ENCODE results near the gene KRT85.
"Not testable (repeated sequence)": the region's sequence is repeated elsewhere in the genome, so short reads cannot be mapped to it uniquely, and the experiment has no call there.

KRT85 gene

DNA sequence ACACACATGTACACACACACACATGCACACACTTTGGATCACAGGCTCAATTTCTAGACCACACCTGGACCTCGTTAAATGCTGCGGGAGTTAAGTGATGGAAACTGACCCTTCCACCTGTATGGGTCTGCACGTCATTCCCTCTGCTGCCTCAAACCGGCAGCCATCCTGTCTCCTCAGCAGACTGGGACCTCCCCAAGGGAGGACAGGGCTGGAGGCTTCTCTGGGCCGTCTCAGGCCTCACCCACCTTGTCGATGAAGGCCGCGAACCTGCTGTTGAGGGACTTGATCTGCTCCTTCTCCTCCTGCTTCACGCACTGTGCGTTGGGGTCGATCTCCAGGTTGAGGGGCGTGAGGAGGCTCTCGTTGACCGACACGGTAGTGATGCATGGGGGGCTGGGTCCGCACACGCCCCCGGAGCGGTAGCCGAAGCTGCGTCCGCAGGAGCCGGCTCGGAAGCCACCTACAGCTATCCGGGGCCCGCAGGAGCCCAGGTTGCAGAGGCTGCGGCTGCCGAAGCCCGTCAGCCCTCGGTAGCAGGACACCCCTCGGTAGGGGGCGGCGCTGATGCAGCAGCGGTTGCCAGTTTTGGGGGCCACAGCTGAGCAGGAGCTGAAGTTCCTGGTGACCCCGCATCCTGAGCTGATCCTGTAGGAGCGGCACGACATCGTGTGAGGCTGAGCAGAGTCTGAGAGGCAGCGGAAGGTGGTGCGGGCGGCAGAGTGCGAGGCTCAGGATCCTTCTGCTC, at the start of gene KRT85:
TSS of gene KRT85 (minus strand) at position 744 of the 748 bp plus-strand sequence. CDS start at position 668, 76 bp downstream.
- in situ Hi-C loops (cut with HindIII; ENCODE audit: low pct_unique_long_range_greater_than_20kb, low sequenced_read_pairs), result no loop called here

DNA sequence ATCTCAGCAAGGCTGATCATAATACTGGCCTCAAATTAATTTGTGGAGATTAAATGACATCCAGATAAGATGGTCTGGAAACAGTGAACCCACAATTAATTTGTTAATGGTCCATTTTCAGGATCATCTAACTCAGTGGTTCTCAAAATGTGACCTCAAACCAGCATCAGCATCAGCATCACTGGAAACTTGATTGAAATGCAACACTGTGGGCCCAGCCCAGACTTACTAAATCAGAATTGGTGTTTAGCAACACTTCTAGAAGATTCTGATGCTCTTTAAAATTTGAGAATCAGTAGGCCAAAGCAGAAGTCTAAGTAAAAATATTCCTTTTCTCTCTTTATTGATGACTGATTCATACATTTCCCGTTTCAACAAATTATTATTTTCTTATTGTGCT, 49.5 kb upstream of the KRT85 start:
- in situ Hi-C loops (cut with HindIII; ENCODE audit: low pct_unique_long_range_greater_than_20kb, low sequenced_read_pairs), result no loop called here
- no peak for DNase-seq (ENCODE audit: low read depth in 1 of 2, low spot score in 1 of 2)
- no peak for TF ChIP-seq JUND (IDR thresholded peaks at IDR 0.05; ENCODE audit: low read depth)

More for the DNA sequence above, at the start of gene KRT85:
- TF ChIP-seq JUND (IDR thresholded peaks at IDR 0.05; ENCODE audit: low read depth), result no peak
- no peak for DNase-seq (ENCODE audit: low read depth in 1 of 2, low spot score in 1 of 2)

- in situ Hi-C loops (cut with HindIII; ENCODE audit: low pct_unique_long_range_greater_than_20kb, low sequenced_read_pairs), result no loop called here
- no peak for DNase-seq (ENCODE audit: low read depth in 1 of 2, low spot score in 1 of 2)
These were observed 48.8 kb upstream of the KRT85 start for GRCh38 chr12:52415870-52416750.

DNA sequence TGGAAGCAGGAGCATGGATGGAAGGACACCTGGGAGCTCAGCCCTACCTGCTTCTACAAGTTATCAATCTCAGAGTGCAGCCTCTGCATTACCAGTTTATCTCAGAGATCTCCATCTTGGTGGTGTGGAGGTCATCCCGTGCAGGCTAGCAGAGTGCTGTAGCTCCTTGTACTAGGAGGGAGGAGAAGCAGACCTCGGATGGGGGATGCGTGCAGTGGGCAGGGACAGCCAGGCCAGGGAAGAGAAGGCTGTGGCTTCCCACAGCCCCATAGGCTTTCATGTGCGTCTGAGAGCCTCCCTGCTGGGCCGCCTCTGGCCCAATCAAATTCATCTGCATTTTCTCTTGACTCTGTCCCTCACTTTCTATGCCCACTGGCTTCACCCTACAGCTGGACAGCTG, 47.7 kb upstream of the KRT85 start:
- no peak for DNase-seq (ENCODE audit: low read depth in 1 of 2, low spot score in 1 of 2)
- no peak for TF ChIP-seq JUND (IDR thresholded peaks at IDR 0.05; ENCODE audit: low read depth)
- in situ Hi-C loops (cut with HindIII; ENCODE audit: low pct_unique_long_range_greater_than_20kb, low sequenced_read_pairs), result no loop called here

More at GRCh38 chr12:52415870-52416750, 48.8 kb upstream of the KRT85 start:
- no peak for TF ChIP-seq JUND (IDR thresholded peaks at IDR 0.05; ENCODE audit: low read depth)

- TF ChIP-seq JUND (IDR thresholded peaks at IDR 0.05; ENCODE audit: low read depth), result no peak
- DNase-seq (ENCODE audit: low read depth in 1 of 2, low spot score in 1 of 2), result no peak
- in situ Hi-C loops (cut with HindIII; ENCODE audit: low pct_unique_long_range_greater_than_20kb, low sequenced_read_pairs), result no loop called here
These were observed 46.6 kb upstream of the KRT85 start for GRCh38 chr12:52413782-52414345.

- no peak for TF ChIP-seq JUND (IDR thresholded peaks at IDR 0.05; ENCODE audit: low read depth)
- DNase-seq (ENCODE audit: low read depth in 1 of 2, low spot score in 1 of 2), result no peak
- in situ Hi-C loops (cut with HindIII; ENCODE audit: low pct_unique_long_range_greater_than_20kb, low sequenced_read_pairs), result no loop called here
These were observed 45.9 kb upstream of the KRT85 start for GRCh38 chr12:52413202-52413601.

DNA sequence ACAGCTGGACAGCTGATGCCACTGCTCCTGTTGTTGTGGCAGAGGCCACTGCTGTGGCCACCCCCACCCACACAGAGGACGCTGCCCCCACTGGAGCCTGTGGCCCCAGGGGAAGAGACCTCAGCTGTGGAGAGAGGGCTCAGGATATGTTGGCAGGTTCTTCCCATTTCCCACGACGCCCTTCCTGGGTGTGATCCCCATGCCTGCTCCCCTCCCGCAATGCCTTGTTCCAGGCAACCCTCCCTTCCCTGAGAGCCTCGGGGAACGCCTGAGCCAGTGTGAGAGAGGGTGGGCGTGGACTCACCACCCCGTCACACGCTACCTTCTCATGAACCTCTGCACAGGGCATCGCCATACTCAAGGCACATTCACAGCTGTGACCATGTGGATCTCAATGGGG, 44.5 kb upstream of the KRT85 start:
- in situ Hi-C loops (cut with HindIII; ENCODE audit: low pct_unique_long_range_greater_than_20kb, low sequenced_read_pairs), result no loop called here
- DNase-seq (ENCODE audit: low read depth in 1 of 2, low spot score in 1 of 2), result no peak
- TF ChIP-seq JUND (IDR thresholded peaks at IDR 0.05; ENCODE audit: low read depth), result no peak

DNA sequence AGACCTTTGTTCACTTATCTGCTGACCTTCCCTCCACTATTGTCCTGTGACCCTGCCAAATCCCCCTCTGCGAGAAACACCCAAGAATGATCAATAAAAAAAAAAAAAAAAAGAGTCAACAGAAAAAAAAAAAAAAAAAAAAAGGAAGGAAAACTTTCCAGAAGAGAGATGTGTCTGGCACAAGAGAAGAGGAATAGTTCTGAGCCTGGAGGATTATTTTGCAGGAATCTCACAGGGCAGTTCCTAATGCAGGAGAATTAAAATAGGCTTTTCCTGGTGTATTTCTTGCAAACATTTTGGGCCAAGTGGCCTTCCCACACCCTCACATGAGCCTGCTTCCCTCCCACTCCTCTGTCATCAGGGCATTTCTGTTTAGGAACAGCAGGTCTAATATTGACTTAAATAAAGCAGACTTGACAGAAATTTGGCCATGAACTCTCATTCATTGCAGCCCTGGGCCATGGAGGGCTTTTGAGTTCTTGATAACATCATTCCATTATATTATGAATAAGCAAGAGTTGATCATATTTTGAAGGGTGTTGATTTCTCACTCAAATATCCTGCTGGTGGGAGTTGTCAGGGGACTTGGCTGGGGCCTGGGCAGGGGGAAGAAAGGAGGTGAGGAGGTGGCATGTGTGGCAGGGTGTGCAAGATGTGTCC, 43.4 kb upstream of the KRT85 start:
- DNase-seq (ENCODE audit: low read depth in 1 of 2, low spot score in 1 of 2); in situ Hi-C loops (cut with HindIII; ENCODE audit: low pct_unique_long_range_greater_than_20kb, low sequenced_read_pairs): not testable (repeated sequence)

DNA sequence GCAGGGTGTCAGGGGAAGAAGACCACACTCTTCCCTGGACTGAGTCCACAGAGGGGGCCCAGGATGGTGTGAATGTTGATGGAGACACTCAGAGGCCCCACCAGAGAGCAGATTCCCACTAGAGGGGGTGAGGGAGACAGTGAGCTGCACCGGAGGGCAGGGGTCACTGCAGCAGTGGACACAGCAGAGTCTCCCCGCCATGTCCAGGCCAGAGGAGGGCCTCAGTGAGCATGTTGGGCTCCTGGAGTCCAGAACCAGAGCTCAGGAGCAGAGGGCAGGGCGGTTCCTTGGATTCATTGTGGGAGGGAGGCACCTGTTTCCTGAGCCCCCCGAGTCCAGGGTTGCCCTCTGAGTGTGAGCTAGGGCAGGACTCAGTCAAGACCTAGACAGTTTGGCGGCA, 40.6 kb upstream of the KRT85 start:
- TF ChIP-seq JUND (IDR thresholded peaks at IDR 0.05; ENCODE audit: low read depth), result no peak
- no peak for DNase-seq (ENCODE audit: low read depth in 1 of 2, low spot score in 1 of 2)

GRCh38 chr12:52405922-52406385, 38.7 kb upstream of the KRT85 start, which contains the start of gene KRT82:
TSS of gene KRT82 (minus strand) at chr12:52406335. CDS start at chr12:52406277, 58 bp downstream.
- in situ Hi-C loops (cut with HindIII; ENCODE audit: low pct_unique_long_range_greater_than_20kb, low sequenced_read_pairs), result no loop called here
- DNase-seq (ENCODE audit: low read depth in 1 of 2, low spot score in 1 of 2), result no peak
- no peak for TF ChIP-seq JUND (IDR thresholded peaks at IDR 0.05; ENCODE audit: low read depth)

More for the DNA sequence above, 40.6 kb upstream of the KRT85 start:
- in situ Hi-C loops (cut with HindIII; ENCODE audit: low pct_unique_long_range_greater_than_20kb, low sequenced_read_pairs), result no loop called here

GRCh38 chr12:52404951-52405350, 37.7 kb upstream of the KRT85 start:
- in situ Hi-C loops (cut with HindIII; ENCODE audit: low pct_unique_long_range_greater_than_20kb, low sequenced_read_pairs), result no loop called here
- TF ChIP-seq JUND (IDR thresholded peaks at IDR 0.05; ENCODE audit: low read depth), result no peak
- DNase-seq (ENCODE audit: low read depth in 1 of 2, low spot score in 1 of 2), result no peak

DNA sequence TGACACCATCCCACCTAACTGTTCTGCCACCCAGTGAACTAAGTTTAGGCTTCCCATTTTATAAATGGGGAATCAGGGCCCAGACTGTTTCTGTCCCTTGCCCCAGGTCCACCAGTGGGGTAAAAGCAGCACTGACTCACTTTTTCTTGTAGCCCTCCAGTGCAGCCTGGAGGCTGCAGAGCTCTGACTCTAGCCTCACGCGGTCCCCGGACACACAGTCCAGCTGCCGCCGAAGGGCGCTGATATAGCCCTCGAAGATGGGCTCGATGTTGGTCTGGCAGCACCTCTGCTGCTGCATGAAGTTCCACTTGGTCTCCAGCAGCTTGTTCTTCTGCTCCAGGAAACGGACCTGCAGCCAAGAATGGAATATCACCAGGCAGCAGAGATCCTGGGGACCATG, 36.3 kb upstream of the KRT85 start:
- in situ Hi-C loops (cut with HindIII; ENCODE audit: low pct_unique_long_range_greater_than_20kb, low sequenced_read_pairs), result no loop called here
- no peak for TF ChIP-seq JUND (IDR thresholded peaks at IDR 0.05; ENCODE audit: low read depth)
- no peak for DNase-seq (ENCODE audit: low read depth in 1 of 2, low spot score in 1 of 2)

Measured in T47D (cell line).